ENCODE results near the gene DEFB131B.
"Not testable (repeated sequence)": the region's sequence is repeated elsewhere in the genome, so short reads cannot be mapped to it uniquely, and the experiment has no call there.

DNA sequence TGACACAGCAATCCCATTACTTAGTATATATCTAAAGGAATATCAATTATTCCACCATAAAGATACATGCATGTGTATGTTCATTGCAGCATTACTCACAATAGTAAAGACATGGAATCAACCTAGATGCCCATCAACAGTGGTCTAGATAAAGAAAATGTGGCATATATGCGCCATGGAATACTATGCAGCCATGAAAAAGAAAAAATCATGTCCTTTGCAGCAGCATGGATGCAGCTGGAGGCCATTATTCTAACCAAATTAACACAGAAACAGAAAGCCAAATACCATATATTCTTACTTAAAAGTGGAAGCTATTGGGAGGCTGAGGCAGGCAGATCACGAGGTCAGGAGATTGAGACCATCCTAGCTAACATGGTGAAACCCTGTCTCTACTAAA is 24.4 kb upstream of the DEFB131B start:
- TF ChIP-seq, protein P1, sequence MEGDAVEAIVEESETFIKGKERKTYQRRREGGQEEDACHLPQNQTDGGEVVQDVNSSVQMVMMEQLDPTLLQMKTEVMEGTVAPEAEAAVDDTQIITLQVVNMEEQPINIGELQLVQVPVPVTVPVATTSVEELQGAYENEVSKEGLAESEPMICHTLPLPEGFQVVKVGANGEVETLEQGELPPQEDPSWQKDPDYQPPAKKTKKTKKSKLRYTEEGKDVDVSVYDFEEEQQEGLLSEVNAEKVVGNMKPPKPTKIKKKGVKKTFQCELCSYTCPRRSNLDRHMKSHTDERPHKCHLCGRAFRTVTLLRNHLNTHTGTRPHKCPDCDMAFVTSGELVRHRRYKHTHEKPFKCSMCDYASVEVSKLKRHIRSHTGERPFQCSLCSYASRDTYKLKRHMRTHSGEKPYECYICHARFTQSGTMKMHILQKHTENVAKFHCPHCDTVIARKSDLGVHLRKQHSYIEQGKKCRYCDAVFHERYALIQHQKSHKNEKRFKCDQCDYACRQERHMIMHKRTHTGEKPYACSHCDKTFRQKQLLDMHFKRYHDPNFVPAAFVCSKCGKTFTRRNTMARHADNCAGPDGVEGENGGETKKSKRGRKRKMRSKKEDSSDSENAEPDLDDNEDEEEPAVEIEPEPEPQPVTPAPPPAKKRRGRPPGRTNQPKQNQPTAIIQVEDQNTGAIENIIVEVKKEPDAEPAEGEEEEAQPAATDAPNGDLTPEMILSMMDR (IDR thresholded peaks at IDR 0.05): not testable (repeated sequence)
- TF ChIP-seq EP300 (IDR thresholded peaks at IDR 0.05): not testable (repeated sequence)
